GM23338 (cell line): ENCODE measurements around the gene GALNT15. TPM values are rescaled to one million over a fixed set of nuclear protein-coding genes. Genes with fewer than 3 reads are reported as not detected.

Experiments used
- ATAC-seq: fragments of 200-7000 bp; cut with Tn5 transposase; 3 replicates; pipeline ENCODE4 v1.9.1; 2020
- DNase-seq: peaks from one replicate; pipeline ENCODE4 v3.0.0-alpha.2; 2015; ENCODE audit warnings: low spot score
- H2AFZ ChIP-seq: fragments of 200-600 bp; sonication (generic); 2 replicates; pipeline ENCODE4 v1.8.0; 2016; ENCODE audit warnings: antibody characterized with exemption, mild to moderate bottlenecking, moderate library complexity
- H3F3A ChIP-seq: fragments of 200-600 bp; sonication (generic); replicated peaks from 2 replicates; pipeline ENCODE4 v1.8.0; 2017; ENCODE audit warnings: antibody characterized with exemption, mixed run types, low read depth
- H3K27ac ChIP-seq: fragments of 200-600 bp; sonication (generic); 2 replicates; pipeline ENCODE4 v1.6.1; 2016; ENCODE audit warnings: low read depth
- H3K27me3 ChIP-seq: fragments of 200-600 bp; sonication (generic); 2 replicates; pipeline ENCODE4 v1.8.0; 2016; ENCODE audit warnings: mild to moderate bottlenecking, mixed run types, moderate library complexity; ENCODE audit not compliant: insufficient read depth
- H3K36me3 ChIP-seq: fragments of 200-600 bp; sonication (generic); 2 replicates; pipeline ENCODE4 v1.8.0; 2016; ENCODE audit warnings: mild to moderate bottlenecking; ENCODE audit not compliant: insufficient read depth
- H3K4me1 ChIP-seq: fragments of 200-600 bp; sonication (generic); 2 replicates; pipeline ENCODE4 v1.8.0; 2016; ENCODE audit warnings: mild to moderate bottlenecking, moderate library complexity; ENCODE audit not compliant: insufficient read depth
- H3K4me2 ChIP-seq: fragments of 200-600 bp; sonication (generic); 2 replicates; pipeline ENCODE4 v1.7.1; 2017; ENCODE audit warnings: mixed run types
- H3K4me3 ChIP-seq: fragments of 200-600 bp; sonication (generic); 2 replicates; pipeline ENCODE4 v1.6.1; 2016; ENCODE audit warnings: mixed run types
- H3K79me2 ChIP-seq: fragments of 200-600 bp; sonication (generic); replicated peaks from 2 replicates; pipeline ENCODE4 v1.8.0; 2017; ENCODE audit warnings: mild to moderate bottlenecking; ENCODE audit not compliant: insufficient read depth
- H3K9me2 ChIP-seq: fragments of 200-600 bp; sonication (generic); 2 replicates; pipeline ENCODE4 v1.8.0; 2017; ENCODE audit not compliant: insufficient read depth
- H4K20me1 ChIP-seq: fragments of 200-600 bp; sonication (generic); replicated peaks from 2 replicates; pipeline ENCODE4 v1.8.0; 2017; ENCODE audit warnings: mild to moderate bottlenecking; ENCODE audit not compliant: insufficient read depth
- H3K27ac Mint-ChIP-seq: 2 replicates; pipeline ENCODE4 v1.8.0; 2020; ENCODE audit warnings: inconsistent platforms, mild to moderate bottlenecking, moderate library complexity, mixed read lengths
- H3K27me3 Mint-ChIP-seq: 3 replicates; pipeline ENCODE4 v1.8.0; 2022; ENCODE audit warnings: low read depth, mild to moderate bottlenecking, moderate library complexity, mixed read lengths, inconsistent platforms; ENCODE audit not compliant: insufficient read depth, poor library complexity
- H3K36me3 Mint-ChIP-seq: 3 replicates; pipeline ENCODE4 v1.8.0; 2021; ENCODE audit warnings: low read depth, mild to moderate bottlenecking, inconsistent platforms, moderate library complexity, mixed read lengths
- H3K4me1 Mint-ChIP-seq: 3 replicates; pipeline ENCODE4 v1.8.0; 2020; ENCODE audit warnings: mild to moderate bottlenecking, inconsistent platforms, mixed read lengths
- H3K4me3 Mint-ChIP-seq: 3 replicates; pipeline ENCODE4 v1.8.0; 2021; ENCODE audit warnings: moderate library complexity, mild to moderate bottlenecking, inconsistent platforms, mixed read lengths
- H3K9me3 Mint-ChIP-seq: 3 replicates; pipeline ENCODE4 v1.8.0; 2020; ENCODE audit warnings: moderate library complexity, mild to moderate bottlenecking, inconsistent platforms, mixed read lengths
- CREB1 ChIP-seq: fragments of 250-450 bp; sonication (Bioruptor Pico); IDR thresholded peaks from 2 replicates; pipeline ENCODE4 v1.5.0; 2020; ENCODE audit warnings: low read depth, mild to moderate bottlenecking, moderate library complexity
- CTCF ChIP-seq, 2 experiments: fragments of 200-600 bp in 1 of 2; sonication (generic) in 1 of 2; conservative IDR thresholded peaks; 2 replicates each; pipeline versions ENCODE4 v1.5.1 to v1.6.1; 2016 to 2017; ENCODE audit warnings: antibody characterized with exemption in 2 of 2, low read depth in 2 of 2, mild to moderate bottlenecking in 2 of 2, moderate library complexity in 1 of 2
- ETS1 ChIP-seq: IDR thresholded peaks from 2 replicates; pipeline ENCODE4 v1.6.1; 2016; ENCODE audit warnings: antibody characterized with exemption
- EZH2 ChIP-seq: fragments of 200-600 bp; sonication (generic); IDR thresholded peaks from one replicate; pipeline ENCODE4 v1.8.0; 2017; ENCODE audit warnings: antibody characterized with exemption, mild to moderate bottlenecking, low read depth; ENCODE audit not compliant: unreplicated experiment
- EZH2phosphoT487 ChIP-seq: fragments of 200-600 bp; sonication (generic); IDR thresholded peaks from one replicate; pipeline ENCODE4 v1.8.1; 2018; ENCODE audit warnings: antibody characterized with exemption; ENCODE audit not compliant: unreplicated experiment
- JUNB ChIP-seq: IDR thresholded peaks from one replicate; pipeline ENCODE4 v1.6.1; 2016; ENCODE audit warnings: antibody characterized with exemption; ENCODE audit not compliant: unreplicated experiment
- NANOG ChIP-seq: IDR thresholded peaks from 2 replicates; pipeline ENCODE4 v1.6.1; 2016; ENCODE audit warnings: antibody characterized with exemption, borderline replicate concordance
- POLR2AphosphoS5 ChIP-seq: IDR thresholded peaks from 2 replicates; pipeline ENCODE4 v1.6.1; 2016; ENCODE audit warnings: antibody characterized with exemption, low read depth
- REST ChIP-seq: IDR thresholded peaks from one replicate; pipeline ENCODE4 v1.6.1; 2018; ENCODE audit warnings: antibody characterized with exemption; ENCODE audit not compliant: unreplicated experiment
- STAT1 ChIP-seq: IDR thresholded peaks from one replicate; pipeline ENCODE4 v1.6.1; 2016; ENCODE audit warnings: antibody characterized with exemption; ENCODE audit not compliant: unreplicated experiment
- ZNF114 ChIP-seq: fragments of 250-450 bp; sonication (Bioruptor Pico); IDR thresholded peaks from 2 replicates; pipeline ENCODE4 v1.5.0; 2020; ENCODE audit warnings: mild to moderate bottlenecking, moderate library complexity
- ZNF331 ChIP-seq: fragments of 250-450 bp; sonication (Bioruptor Pico); IDR thresholded peaks from 2 replicates; pipeline ENCODE4 v1.5.0; 2020; ENCODE audit warnings: low read depth, mild to moderate bottlenecking, moderate library complexity
- ZNF462 ChIP-seq: fragments of 250-450 bp; sonication (Bioruptor Pico); IDR thresholded peaks from 2 replicates; pipeline ENCODE4 v1.5.0; 2020; ENCODE audit warnings: mild to moderate bottlenecking, moderate library complexity
- polyA plus RNA-seq: library from polyadenylated mRNA; unstranded; fragments of >200 nt; fragmentation: Nextera tagmentation; extraction: Ambion mirVana; gene quantifications from 2 replicates; pipeline ENCODE4 v1.2.1, GENCODE V29; 2016
- total RNA-seq: library from RNA; depleted of rRNA; stranded (reverse); fragments of >200 nt; shearing (Covaris generic); gene quantifications from 2 replicates; pipeline ENCODE4 v1.2.3, GENCODE V29; 2014

Gene GALNT15
- total and polyA plus RNA-seq, 2 experiments from 2014 or later: 0.06 to 0.35 TPM

GRCh38 chr3:16252988-16253387, 78.5 kb downstream of the GALNT15 start:
- H3K27ac ChIP-seq: no peak overlapping the region
- H3K79me2 ChIP-seq: no peaks in the 10 kb centered on the region
- Mint-ChIP-seq H3K4me3 (no peak overlapping the region), H3K27me3 (peaks cover 6% of the 10 kb centered on the region), H3K27ac (no peak overlapping the region), H3K9me3 (no peaks in the 10 kb centered on the region), H3K36me3 (no peaks in the 10 kb centered on the region), H3K4me1 (peaks cover 3% of the 10 kb centered on the region; the same call in 2 of the 3 replicates)
- no peaks in the 10 kb centered on the region for H3K36me3 ChIP-seq
- no peaks in the 10 kb centered on the region for H3F3A ChIP-seq
- no peak overlapping the region for H3K4me2 ChIP-seq
- H3K4me1 ChIP-seq: no peaks in the 10 kb centered on the region
- H3K27me3 ChIP-seq: no peaks in the 10 kb centered on the region
- H2AFZ ChIP-seq: no peak overlapping the region
- ATAC-seq: no peak
- no peaks in the 10 kb centered on the region for H3K9me2 ChIP-seq
- no peak overlapping the region for H3K4me3 ChIP-seq
- no peak for TF ChIP-seq POLR2AphosphoS5
- no peak for TF ChIP-seq ZNF462 (CRISPR knock-in tag)
- no peak for TF ChIP-seq ETS1
- no peak for TF ChIP-seq CREB1
- no peak for TF ChIP-seq EZH2phosphoT487
- TF ChIP-seq NANOG: no peak
- TF ChIP-seq ZNF331 (CRISPR knock-in tag): no peak
- TF ChIP-seq REST: no peak
- TF ChIP-seq CTCF (conservative IDR thresholded peaks at IDR 0.05; ENCODE audit: low read depth in 2 of 2): no peak
- TF ChIP-seq ZNF114 (CRISPR knock-in tag): no peak
- no peak for TF ChIP-seq EZH2
- no peak for TF ChIP-seq STAT1
- no peak for TF ChIP-seq JUNB
- no peak for DNase-seq
- no peaks in the 10 kb centered on the region; the same call in 1 of the 2 replicates for H4K20me1 ChIP-seq
